Activated naive CD8-positive, alpha-beta T cell treated with anti-CD3 and anti-CD28 coated beads, Interleukin-2, amount 10 ng/mL, durations not matched to agents 7 days and 5 days (primary cell): ENCODE measurements around the gene TAX1BP3. TPM values are rescaled to one million over a fixed set of nuclear protein-coding genes. Genes with fewer than 3 reads are reported as not detected.
A peak's percentile ranks its signal among the peaks of the same experiment; 100 is the strongest.

Experiments
- ATAC-seq: fragments of 150-1000 bp; cut with Tn5 transposase; one replicate; pipeline ENCODE4 v1.10.0; 2021; ENCODE audit warnings: low read depth, moderate library complexity
- POLR2A ChIA-PET: fragments of 350-600 bp; sonication (Branson Sonifier 250); formaldehyde crosslinking; loops from one replicate; lab custom pipeline; 2021; ENCODE audit warnings: antibody characterized with exemption; lab: Charles Lee
- DNase-seq: peaks from one replicate; pipeline ENCODE4 v3.0.0; 2021
- H3K27ac Mint-ChIP-seq: one replicate; pipeline ENCODE4 v1.8.0; 2022; ENCODE audit warnings: mild to moderate bottlenecking, mixed read lengths
- H3K27me3 Mint-ChIP-seq: one replicate; pipeline ENCODE4 v1.8.0; 2022; ENCODE audit warnings: mild to moderate bottlenecking, moderate library complexity, mixed read lengths
- H3K36me3 Mint-ChIP-seq: one replicate; pipeline ENCODE4 v1.8.0; 2021; ENCODE audit warnings: mild to moderate bottlenecking, mixed read lengths
- H3K4me1 Mint-ChIP-seq: one replicate; pipeline ENCODE4 v1.8.0; 2021; ENCODE audit warnings: mixed read lengths
- H3K4me3 Mint-ChIP-seq: one replicate; pipeline ENCODE4 v1.8.0; 2022; ENCODE audit warnings: mild to moderate bottlenecking, moderate library complexity, mixed read lengths
- H3K9me3 Mint-ChIP-seq: one replicate; pipeline ENCODE4 v1.8.0; 2021; ENCODE audit warnings: mixed read lengths
- total RNA-seq, 2 experiments: library from RNA; stranded (reverse); gene quantifications; one replicate each; pipeline ENCODE4 v1.2.3, GENCODE V29; 2021

TAX1BP3 gene
- total RNA-seq, 2 experiments from 2014 or later = 18.5 to 18.8 TPM

GRCh38 chr17:3681057-3681456 is 12.7 kb upstream of the TAX1BP3 start:
- no peaks in the 10 kb centered on the region for H3K27me3 Mint-ChIP-seq
- H3K27ac Mint-ChIP-seq = no peak overlapping the region
- POLR2A ChIA-PET = no interaction called here
- DNase-seq (no peak), ATAC-seq (no peak)
- no peak overlapping the region for H3K4me3 Mint-ChIP-seq
- H3K36me3 Mint-ChIP-seq = no peaks in the 10 kb centered on the region
- no peaks in the 10 kb centered on the region for H3K9me3 Mint-ChIP-seq
- peaks cover 6% of the 10 kb centered on the region for H3K4me1 Mint-ChIP-seq

DNA sequence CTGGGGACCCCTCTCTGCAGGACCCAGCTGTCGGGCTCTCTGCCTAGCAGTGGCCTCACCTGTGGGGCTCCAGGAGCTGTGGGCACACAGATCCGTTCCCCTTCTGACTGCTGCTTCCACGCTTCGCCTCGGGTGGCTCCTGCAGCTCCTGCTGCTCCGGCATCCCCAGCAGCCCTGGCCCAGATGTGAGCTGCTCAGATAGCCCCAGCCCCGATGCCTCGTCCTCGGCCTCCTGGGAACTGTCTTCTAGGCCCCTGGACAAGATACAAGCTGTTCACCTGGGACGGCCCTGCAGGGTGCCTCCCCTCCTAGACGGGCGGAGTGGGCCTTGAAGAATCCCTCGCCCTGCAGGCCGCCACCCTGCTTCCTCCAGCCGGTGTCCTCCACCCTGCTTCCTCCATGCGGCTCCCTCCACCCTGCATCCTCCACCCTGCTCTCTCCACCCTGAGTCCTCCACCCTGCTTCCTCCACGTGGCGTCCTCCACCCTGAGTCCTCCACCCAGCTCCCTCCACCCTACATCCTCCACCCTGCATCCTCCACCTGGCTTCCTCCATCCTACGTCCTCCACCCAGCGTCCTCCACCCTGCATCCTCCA is 11.3 kb upstream of the TAX1BP3 start:
- H3K27me3 Mint-ChIP-seq = no peaks in the 10 kb centered on the region
- H3K27ac Mint-ChIP-seq = no peak overlapping the region
- ATAC-seq (no peak), DNase-seq (no peak)
- H3K4me1 Mint-ChIP-seq = peaks cover 6% of the 10 kb centered on the region
- no peak overlapping the region for H3K4me3 Mint-ChIP-seq
- no peaks in the 10 kb centered on the region for H3K9me3 Mint-ChIP-seq
- H3K36me3 Mint-ChIP-seq = no peaks in the 10 kb centered on the region
- POLR2A ChIA-PET = no interaction called here

DNA sequence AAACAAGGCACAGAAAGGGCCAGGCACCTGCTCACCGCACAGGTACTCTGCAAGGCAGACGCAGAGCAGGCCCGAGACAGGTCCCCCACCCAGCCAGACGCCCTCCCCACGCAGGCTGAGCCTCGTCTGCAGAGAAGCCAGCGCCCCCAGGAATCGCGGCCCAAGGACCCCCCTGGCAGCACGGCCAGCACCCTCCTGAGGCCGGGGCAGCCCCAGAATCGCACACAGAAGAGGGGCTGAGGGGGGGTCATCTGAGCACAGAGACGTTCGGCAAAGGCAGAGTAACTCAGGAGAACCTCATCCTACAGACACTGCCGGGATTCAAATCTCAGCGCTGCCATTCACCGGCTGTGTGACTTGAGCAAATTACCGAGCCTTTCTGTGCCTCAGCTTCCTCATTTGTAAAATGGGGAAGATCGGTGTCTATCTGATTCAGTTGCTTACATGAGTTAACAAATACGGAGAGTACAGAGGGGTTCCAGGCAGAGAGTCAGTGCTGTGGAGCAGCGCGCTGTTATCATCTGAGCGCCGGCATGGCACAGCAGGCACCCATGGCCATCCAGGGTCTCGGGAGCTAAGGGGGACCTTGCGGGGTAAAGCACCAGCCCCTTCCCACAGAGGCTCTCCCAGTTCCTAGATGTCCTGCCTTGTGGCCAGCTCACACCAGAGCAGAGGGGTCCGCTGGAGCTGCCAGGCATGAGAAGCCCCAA is 10.6 kb upstream of the TAX1BP3 start:
- Mint-ChIP-seq H3K27me3 (no peaks in the 10 kb centered on the region), H3K4me3 (no peak overlapping the region), H3K4me1 (peaks cover 6% of the 10 kb centered on the region), H3K27ac (no peak overlapping the region), H3K36me3 (no peaks in the 10 kb centered on the region), H3K9me3 (no peaks in the 10 kb centered on the region)
- POLR2A ChIA-PET = no interaction called here
- ATAC-seq (no peak), DNase-seq (no peak)

DNA sequence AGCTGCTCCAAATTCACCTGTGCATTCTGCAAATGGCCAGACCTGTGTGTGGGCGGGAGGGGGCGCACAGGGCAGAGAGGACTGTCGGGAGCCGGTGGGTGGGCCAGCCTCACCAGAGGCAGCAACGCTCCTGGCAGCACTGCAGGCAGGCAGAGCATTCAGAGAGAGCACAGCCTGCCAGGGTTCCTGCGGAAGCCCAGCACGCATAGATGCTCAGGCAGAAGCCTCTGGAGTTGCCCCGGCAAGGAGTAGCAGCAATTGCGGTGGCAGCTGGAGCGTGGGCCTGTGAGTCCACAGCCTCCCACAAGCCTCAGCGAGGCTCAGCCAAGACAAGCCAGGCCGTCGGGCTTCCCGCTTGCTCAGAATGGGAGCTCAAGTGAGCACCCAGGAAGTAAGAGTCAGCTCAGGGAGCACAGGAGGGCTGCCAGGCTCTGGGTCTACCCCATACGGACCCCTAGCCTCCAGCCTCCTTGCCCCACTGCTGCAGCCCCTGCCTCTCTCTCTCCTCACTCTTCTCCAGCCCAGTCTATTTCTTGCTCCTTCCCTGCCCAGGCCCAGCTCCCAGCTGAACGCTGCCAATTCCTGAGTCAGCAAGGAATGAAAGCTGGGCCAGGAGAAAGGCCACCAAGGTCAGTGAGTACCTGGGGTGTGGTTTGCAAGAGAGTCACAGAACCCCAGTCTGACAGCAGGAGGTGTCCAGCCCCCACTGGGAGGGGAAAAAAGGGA is 9.9 kb upstream of the TAX1BP3 start:
- no peaks in the 10 kb centered on the region for H3K9me3 Mint-ChIP-seq
- DNase-seq (no peak), ATAC-seq (no peak)
- peaks cover 4% of the 10 kb centered on the region for H3K4me1 Mint-ChIP-seq
- no peaks in the 10 kb centered on the region for H3K36me3 Mint-ChIP-seq
- POLR2A ChIA-PET = interaction anchor here (1.6 kb wide), 1 partner anchor 9 kb away, joined by 4 read pairs; the partner anchor contains the start of gene EMC6
- H3K27me3 Mint-ChIP-seq = no peaks in the 10 kb centered on the region
- no peak overlapping the region for H3K4me3 Mint-ChIP-seq
- H3K27ac Mint-ChIP-seq = no peak overlapping the region

GRCh38 chr17:3675886-3676285 is 7.5 kb upstream of the TAX1BP3 start:
- Mint-ChIP-seq H3K9me3 (no peaks in the 10 kb centered on the region), H3K27ac (no peak overlapping the region), H3K4me3 (no peak overlapping the region), H3K4me1 (no peaks in the 10 kb centered on the region), H3K36me3 (peaks cover 3% of the 10 kb centered on the region), H3K27me3 (no peaks in the 10 kb centered on the region)
- POLR2A ChIA-PET = interaction anchor here (1.4 kb wide), 1 partner anchor 40 kb away, joined by 3 read pairs; the partner anchor contains the start of genes CTNS and SHPK
- DNase-seq (no peak), ATAC-seq (no peak)

GRCh38 chr17:3672571-3672970 is 4.2 kb upstream of the TAX1BP3 start:
- Mint-ChIP-seq H3K36me3 (peaks cover 3% of the 10 kb centered on the region), H3K9me3 (no peaks in the 10 kb centered on the region), H3K4me1 (peaks cover 8% of the 10 kb centered on the region), H3K27me3 (no peaks in the 10 kb centered on the region), H3K27ac (no peak overlapping the region), H3K4me3 (no peak overlapping the region)
- DNase-seq = no peak
- ATAC-seq = no peak
- POLR2A ChIA-PET = no interaction called here

DNA sequence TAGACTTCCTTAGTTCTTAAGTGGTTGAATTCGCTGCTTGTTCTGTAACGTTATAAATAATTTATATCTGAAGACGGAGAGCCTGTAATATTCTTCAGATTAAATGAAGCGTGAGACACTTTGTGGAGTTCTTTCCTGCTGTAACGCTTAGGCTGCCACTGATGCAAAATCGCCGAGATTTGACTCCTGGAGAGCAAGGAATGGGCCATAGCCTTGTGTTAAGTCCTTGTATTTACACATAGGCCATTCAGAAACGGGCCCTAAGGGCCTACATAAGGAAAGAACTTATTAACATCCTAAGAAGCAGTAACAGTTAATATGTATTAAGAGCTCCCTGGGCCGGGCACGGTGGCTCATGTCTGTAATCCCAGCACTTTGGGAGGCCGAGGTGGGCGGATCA is 1.2 kb upstream of the TAX1BP3 start:
- POLR2A ChIA-PET = interaction anchor here (0.7 to 1.0 kb wide), 3 partner anchors 34 to 248 kb away, joined by 3 to 8 read pairs (median 3); partner anchors contain the start of genes CTNS and SHPK
- Mint-ChIP-seq H3K36me3 (peaks cover 3% of the 10 kb centered on the region), H3K4me3 (peak overlapping the region; percentile 92), H3K4me1 (peaks cover 12% of the 10 kb centered on the region), H3K27ac (peak overlapping the region; percentile 79), H3K9me3 (no peaks in the 10 kb centered on the region), H3K27me3 (no peaks in the 10 kb centered on the region)
- no peak for DNase-seq
- no peak for ATAC-seq

- peaks cover 12% of the 10 kb centered on the region for H3K4me1 Mint-ChIP-seq
- H3K9me3 Mint-ChIP-seq = no peaks in the 10 kb centered on the region
- POLR2A ChIA-PET = interaction anchor here (0.6 to 1.0 kb wide), 4 partner anchors 9 to 125 kb away, joined by 3 to 8 read pairs (median 4); partner anchors contain the start of genes CTNS and SHPK
- peaks cover 3% of the 10 kb centered on the region for H3K36me3 Mint-ChIP-seq
- H3K27me3 Mint-ChIP-seq = no peaks in the 10 kb centered on the region
- ATAC-seq (no peak), DNase-seq (no peak)
- peak overlapping the region; percentile 92 for H3K4me3 Mint-ChIP-seq
- peak overlapping the region; percentile 79 for H3K27ac Mint-ChIP-seq
Measured at GRCh38 chr17:3669085-3669347, 638 bp upstream of the TAX1BP3 start.

DNA sequence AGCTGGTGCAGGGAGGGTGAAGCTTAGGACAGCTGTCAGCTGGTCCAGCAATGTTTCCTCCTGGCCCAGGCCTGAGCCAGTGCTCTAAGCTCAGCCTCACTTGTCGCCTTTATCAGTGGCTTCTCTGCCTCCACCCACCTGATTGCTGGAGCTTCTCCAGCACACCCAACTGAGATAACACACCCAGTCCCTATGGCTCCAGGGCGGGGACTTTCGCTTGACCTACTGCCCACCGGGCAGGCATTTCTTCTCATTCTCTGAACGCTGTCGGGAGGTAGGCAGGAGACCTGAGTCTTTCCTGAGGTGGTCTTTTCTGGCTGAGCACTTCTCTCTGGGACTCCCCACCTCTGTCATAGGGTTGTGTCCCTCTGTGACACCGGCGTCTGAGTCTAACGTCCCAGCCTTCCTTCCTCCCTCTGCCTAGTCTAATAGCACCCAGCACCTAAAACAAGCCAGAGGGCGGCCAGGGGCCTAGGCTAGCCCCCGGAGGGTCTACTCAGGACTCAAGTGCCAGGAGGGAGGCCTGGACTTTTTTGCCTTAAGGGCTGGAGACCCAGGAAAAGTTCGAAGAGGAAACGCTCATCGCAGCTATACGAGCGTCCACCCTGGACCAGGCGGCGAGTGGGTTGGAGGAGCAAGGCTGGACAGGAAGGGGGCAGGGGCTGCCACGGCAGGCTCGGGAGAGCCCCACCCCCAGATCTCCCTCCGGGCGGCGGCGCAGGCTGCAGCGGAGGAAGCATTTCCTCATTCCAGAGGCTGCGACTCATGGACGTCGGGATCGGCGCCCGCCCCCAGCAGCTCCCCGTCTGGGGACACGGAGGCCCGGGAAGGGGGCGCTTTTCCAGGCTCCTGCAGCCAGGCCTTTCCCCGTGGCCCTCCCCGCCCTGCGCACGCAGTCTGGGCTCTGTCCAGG is 756 bp downstream of the TAX1BP3 start:
- no peak for ATAC-seq
- POLR2A ChIA-PET = interaction anchor here (0.7 to 1.0 kb wide), 3 partner anchors 32 to 1803 kb away, joined by 3 to 5 read pairs (median 4); partner anchors contain the start of genes CTNS, HASPIN and SHPK
- peak overlapping the region; percentile 60 for H3K27ac Mint-ChIP-seq
- no peaks in the 10 kb centered on the region for H3K27me3 Mint-ChIP-seq
- DNase-seq = peak; percentile 54
- H3K4me3 Mint-ChIP-seq = peak overlapping the region; percentile 92
- peaks cover 3% of the 10 kb centered on the region for H3K36me3 Mint-ChIP-seq
- H3K9me3 Mint-ChIP-seq = no peaks in the 10 kb centered on the region
- H3K4me1 Mint-ChIP-seq = peaks cover 12% of the 10 kb centered on the region

DNA sequence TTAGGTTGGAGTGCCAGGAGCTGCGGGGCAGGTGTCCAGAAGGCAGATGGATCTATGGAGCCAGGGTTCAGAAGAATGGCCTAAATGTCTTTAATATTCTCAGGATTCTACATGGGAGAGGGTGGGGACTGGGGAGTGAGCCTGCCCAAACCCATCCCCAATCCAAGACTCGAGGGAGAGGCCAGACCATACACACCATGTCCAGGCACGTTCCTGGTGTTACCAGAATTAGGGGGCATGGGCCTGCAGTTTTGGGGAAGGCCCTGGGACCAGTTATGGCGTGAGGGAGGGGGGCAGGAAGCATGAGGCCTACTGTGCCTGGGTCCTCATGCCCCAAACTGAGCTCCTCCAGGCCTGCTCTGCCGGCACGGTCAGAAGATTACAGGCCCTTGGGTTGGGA is 1.9 kb downstream of the TAX1BP3 start:
- no peaks in the 10 kb centered on the region for H3K27me3 Mint-ChIP-seq
- H3K4me1 Mint-ChIP-seq = peaks cover 12% of the 10 kb centered on the region
- no peak for ATAC-seq
- POLR2A ChIA-PET = interaction anchor here (0.7 kb wide), 1 partner anchor 1804 kb away, joined by 4 read pairs; no protein-coding TSS in a partner anchor
- H3K9me3 Mint-ChIP-seq = no peaks in the 10 kb centered on the region
- H3K27ac Mint-ChIP-seq = peak overlapping the region; percentile 13
- peaks cover under 1% of the 10 kb centered on the region for H3K36me3 Mint-ChIP-seq
- peak overlapping the region; percentile 4 for H3K4me3 Mint-ChIP-seq
- DNase-seq = no peak

GRCh38 chr17:3665834-3666233 is 2.5 kb downstream of the TAX1BP3 start:
- ATAC-seq = no peak
- Mint-ChIP-seq H3K9me3 (no peaks in the 10 kb centered on the region), H3K36me3 (no peaks in the 10 kb centered on the region), H3K27me3 (no peaks in the 10 kb centered on the region), H3K4me1 (peaks cover 12% of the 10 kb centered on the region), H3K27ac (no peak overlapping the region), H3K4me3 (no peak overlapping the region)
- no peak for DNase-seq
- POLR2A ChIA-PET = no interaction called here

DNA sequence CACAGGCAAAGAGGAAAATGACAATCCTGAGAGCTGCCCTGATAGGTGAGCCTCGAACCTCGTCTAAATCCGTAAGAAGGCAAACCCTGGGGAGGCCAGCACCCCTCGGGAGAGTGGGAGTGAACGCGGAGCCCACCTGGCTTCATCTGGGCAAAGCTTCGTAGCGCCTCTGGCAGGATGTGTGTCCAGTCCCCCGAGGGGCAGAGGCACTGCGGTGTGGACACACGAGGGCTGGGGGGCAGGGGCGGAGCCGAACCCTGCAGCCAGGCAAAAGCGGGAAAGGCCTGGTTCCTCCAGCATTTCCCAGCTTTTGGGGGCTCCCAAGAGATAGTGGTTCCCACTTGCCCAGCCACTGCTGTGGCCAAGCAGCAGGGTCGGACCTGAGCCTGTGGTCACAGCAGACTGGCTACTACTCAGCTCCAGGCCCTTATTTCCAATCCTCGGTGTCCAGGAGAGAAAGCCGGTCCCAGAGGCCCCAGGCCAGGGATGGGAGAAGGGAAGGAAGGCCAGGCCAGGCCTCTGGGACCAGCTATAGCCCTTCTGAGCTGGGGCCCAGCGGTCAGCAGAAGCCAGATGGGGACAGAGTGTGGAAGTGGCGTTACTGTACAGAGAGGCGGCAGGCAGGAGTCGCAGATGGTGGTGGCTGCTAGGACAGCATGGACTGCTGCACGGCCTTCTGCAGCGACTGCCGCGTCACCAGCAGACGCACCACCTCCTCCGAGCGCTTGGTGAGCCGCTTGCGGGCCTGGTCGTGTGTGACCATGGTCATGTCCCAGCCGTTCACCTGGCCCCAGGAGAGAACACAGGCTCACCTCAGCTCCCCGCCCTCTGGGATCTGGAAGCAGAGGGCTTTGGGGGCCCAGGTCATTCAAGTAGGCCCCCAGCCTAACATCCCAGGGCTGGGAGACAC is 5.0 kb downstream of the TAX1BP3 start:
- POLR2A ChIA-PET = no interaction called here
- no peaks in the 10 kb centered on the region for H3K9me3 Mint-ChIP-seq
- DNase-seq = no peak
- H3K27me3 Mint-ChIP-seq = no peaks in the 10 kb centered on the region
- H3K4me3 Mint-ChIP-seq = no peak overlapping the region
- no peak overlapping the region for H3K27ac Mint-ChIP-seq
- H3K36me3 Mint-ChIP-seq = no peaks in the 10 kb centered on the region
- ATAC-seq = no peak
- peaks cover 5% of the 10 kb centered on the region for H3K4me1 Mint-ChIP-seq
